Body of pancreas (tissue), 4 donors: ENCODE results near the gene TENM4.

Source experiments
- CTCF ChIP-seq, 7 experiments: fragments of 450-650 bp in 4 of 7; fragments of 200-600 bp in 3 of 7; sonication (generic) in 3 of 7; IDR thresholded peaks; one replicate each; pipeline ENCODE4 v1.5.1; 2016 to 2019; ENCODE audit warnings: antibody characterized with exemption in 7 of 7
- POLR2A ChIP-seq, 3 donors: fragments of 450-650 bp; IDR thresholded peaks; one replicate each; pipeline ENCODE4 v1.6.1; 2016; ENCODE audit warnings: antibody characterized with exemption in 3 of 3, mild to moderate bottlenecking in 2 of 3

- no peak for TF ChIP-seq POLR2A (IDR thresholded peaks at IDR 0.05)
- no peak for TF ChIP-seq CTCF (IDR thresholded peaks at IDR 0.05)
These were observed 119.6 kb downstream of the TENM4 start for GRCh38 chr11:79321263-79321662.
